ENCODE data around the gene SERPIND1.

GRCh38 chr22:20740222-20740951 lies 33.5 kb upstream of the SERPIND1 start:
- no peak for TF ChIP-seq FOXP2 (optimal IDR thresholded peaks at IDR 0.05; ENCODE audit: borderline replicate concordance, extremely low read depth, extremely low read length, insufficient read depth)
- TF ChIP-seq POLR2AphosphoS5 (IDR thresholded peaks at IDR 0.05; ENCODE audit: low read depth, low read length) = no peak
- no peak for TF ChIP-seq TAF1 (IDR thresholded peaks at IDR 0.05; ENCODE audit: borderline replicate concordance, insufficient read depth, low read length)
- TF ChIP-seq SIN3A (IDR thresholded peaks at IDR 0.05; ENCODE audit: borderline replicate concordance, insufficient read depth, low read length) = no peak

All from PFSK-1 (cell line).